IPS-20b (cell line): ENCODE data around the gene ERRFI1.

Experiments used
- H3K27ac ChIP-seq: one replicate; pipeline ENCODE4 v1.5.1; 2013; ENCODE audit warnings: low read length
- H3K27me3 ChIP-seq: 2 replicates; pipeline ENCODE4 v1.6.1; 2013; ENCODE audit warnings: mild to moderate bottlenecking, low read length, inconsistent platforms; ENCODE audit not compliant: insufficient read depth
- H3K36me3 ChIP-seq: 2 replicates; pipeline ENCODE4 v1.6.1; 2013; ENCODE audit warnings: low read depth, mild to moderate bottlenecking, inconsistent platforms, low read length, moderate library complexity; ENCODE audit not compliant: insufficient read depth
- H3K4me1 ChIP-seq: 2 replicates; pipeline ENCODE4 v1.6.1; 2013; ENCODE audit warnings: mild to moderate bottlenecking, control low read depth, inconsistent platforms, low read length, moderate library complexity; ENCODE audit not compliant: insufficient read depth
- H3K4me3 ChIP-seq: 2 replicates; pipeline ENCODE4 v1.5.1; 2013; ENCODE audit warnings: mild to moderate bottlenecking, low read length, inconsistent platforms
- H3K9ac ChIP-seq: 2 replicates; pipeline ENCODE4 v1.6.1; 2013; ENCODE audit warnings: low read depth, mild to moderate bottlenecking, inconsistent platforms, low read length, moderate library complexity
- H3K9me3 ChIP-seq: 2 replicates; pipeline ENCODE4 v1.6.1; 2013; ENCODE audit warnings: mild to moderate bottlenecking, low read depth, low read length, inconsistent platforms; ENCODE audit not compliant: insufficient read depth

Gene ERRFI1

DNA sequence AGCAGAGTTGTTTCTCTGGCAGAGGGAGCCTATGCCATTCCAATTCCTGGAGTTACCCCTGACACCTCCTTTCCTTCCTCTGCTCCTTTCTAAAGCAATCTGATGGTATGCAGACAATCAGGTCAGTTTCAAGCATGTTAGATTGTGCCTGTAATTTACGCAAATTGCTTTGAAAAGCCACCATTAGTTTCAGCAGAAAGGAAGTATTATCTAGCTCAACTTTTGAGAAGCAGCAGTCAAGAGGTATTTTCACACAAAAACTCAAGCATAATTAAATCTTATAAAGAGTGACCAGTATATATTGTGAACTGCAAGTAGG lies 2.2 kb downstream of the ERRFI1 start:
- H3K27me3 ChIP-seq = peaks cover 22% of the 10 kb centered on the region
- H3K27ac ChIP-seq = no peak overlapping the region
- peak overlapping the region; percentile 78 for H3K4me3 ChIP-seq
- peaks cover 56% of the 10 kb centered on the region for H3K4me1 ChIP-seq
- no peaks in the 10 kb centered on the region for H3K36me3 ChIP-seq
- H3K9me3 ChIP-seq = no peaks in the 10 kb centered on the region
- peak overlapping the region; percentile 55 for H3K9ac ChIP-seq

DNA sequence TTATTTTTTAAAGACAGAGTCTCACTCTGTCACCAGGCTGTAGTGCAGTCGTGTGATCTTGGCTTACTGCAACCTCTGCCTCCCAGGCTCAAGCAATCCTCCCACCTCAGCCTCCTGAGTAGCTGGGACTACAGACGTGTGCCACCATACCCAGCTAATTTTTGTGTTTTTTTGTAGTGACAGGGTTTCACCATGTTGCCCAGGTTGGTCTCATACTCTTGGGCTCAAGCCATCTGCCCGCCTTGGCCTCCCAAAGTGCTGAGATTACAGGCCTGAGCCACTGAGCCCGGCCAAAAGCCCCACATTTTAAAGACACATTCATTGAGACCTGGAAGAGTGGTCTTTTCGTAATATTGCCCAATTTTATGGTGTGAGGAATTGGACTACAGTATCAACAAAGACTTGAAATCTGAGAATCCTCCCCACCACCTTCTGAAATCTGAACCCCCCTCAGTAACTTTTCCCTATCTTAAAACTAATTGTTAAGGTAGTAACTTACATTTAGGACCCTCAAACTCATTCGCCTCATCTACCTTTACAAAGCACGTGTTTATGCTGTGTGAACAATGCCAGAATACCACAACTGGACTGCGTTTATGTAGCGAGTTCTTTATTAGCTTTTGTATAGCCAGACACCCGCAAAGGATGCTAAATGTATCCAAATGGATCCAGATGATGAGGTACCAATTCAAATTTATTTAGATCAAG lies 2.7 kb downstream of the ERRFI1 start:
- peak overlapping the region; percentile 78 for H3K4me3 ChIP-seq
- H3K36me3 ChIP-seq = no peaks in the 10 kb centered on the region
- H3K27me3 ChIP-seq = peaks cover 22% of the 10 kb centered on the region
- H3K9me3 ChIP-seq = no peaks in the 10 kb centered on the region
- no peak overlapping the region for H3K27ac ChIP-seq
- peaks cover 61% of the 10 kb centered on the region for H3K4me1 ChIP-seq
- H3K9ac ChIP-seq = peak overlapping the region; percentile 55; the same call in 1 of the 2 replicates

DNA sequence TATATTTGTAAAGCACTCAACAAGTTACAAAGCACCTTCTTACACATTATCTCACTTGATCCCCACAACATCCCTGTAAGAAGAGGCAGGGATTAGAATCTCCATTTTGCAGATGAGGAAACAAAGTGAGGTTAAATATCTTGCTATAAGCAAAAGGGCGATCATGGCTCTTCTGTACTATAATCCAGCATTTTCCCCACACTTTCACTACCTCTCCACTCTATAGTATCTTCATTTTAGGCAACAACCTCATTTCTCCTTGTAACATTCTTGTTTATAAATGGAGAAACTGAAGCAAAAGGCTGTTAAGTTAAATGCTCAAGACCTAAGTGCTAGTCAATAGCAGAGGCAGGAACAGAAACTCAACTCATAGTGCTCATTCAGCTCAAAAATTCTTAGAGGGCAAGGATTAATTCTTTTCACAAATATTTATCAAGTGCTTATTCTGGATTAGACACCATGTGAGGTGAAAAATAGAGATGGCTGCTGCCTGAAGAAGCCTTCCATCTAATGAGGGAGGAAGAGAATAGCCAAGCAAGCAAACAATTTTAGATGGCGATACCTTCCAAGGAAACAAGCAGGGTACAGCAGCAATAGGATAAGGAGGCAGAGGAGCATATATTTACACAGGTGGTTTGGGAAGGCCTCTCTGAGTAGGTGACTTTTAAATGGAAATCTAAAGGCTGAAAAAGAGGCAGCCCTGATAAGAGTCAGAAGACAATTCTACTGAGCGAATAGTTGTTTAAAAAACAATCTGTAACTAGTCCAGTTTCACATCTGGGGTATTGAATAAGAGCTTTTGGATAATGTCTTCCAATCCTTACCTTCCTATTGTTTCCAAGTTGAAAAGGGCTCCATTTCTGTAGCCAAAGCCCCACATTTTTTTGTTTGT lies 3.5 kb downstream of the ERRFI1 start:
- peak overlapping the region; percentile 46; the same call in 1 of the 2 replicates for H3K9ac ChIP-seq
- peaks cover 58% of the 10 kb centered on the region for H3K4me1 ChIP-seq
- no peak overlapping the region for H3K27ac ChIP-seq
- no peaks in the 10 kb centered on the region for H3K9me3 ChIP-seq
- H3K27me3 ChIP-seq = peaks cover 20% of the 10 kb centered on the region
- peak overlapping the region; percentile 40 for H3K4me3 ChIP-seq
- H3K36me3 ChIP-seq = no peaks in the 10 kb centered on the region

DNA sequence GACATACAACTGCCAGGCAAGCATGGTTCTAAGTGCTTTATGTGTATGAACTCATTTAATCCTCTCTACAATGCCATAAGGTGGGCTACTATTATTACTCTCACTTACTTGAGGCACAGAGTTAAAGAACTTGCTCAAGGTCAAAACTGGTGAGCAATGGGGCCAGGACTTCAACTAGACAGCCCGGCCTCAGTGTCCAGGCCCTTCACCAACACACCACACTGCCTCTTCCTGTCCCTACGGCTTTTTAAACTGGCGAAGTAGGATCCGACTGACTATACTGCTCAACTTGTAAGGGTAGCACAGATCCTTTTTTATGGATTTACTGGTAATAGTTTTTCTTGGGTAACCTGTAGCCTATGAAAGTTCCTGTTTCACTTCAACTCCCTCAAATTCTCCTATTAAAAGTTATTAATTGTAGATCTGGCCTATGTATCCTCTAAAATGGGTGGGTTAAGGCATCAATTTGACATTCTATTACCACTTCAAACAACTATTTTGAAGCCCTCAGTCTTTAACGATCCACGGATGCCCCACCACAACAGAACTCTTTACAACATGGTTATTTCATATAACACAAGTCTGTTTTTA lies 4.3 kb downstream of the ERRFI1 start:
- Histone ChIP-seq H3K27me3 (peaks cover 12% of the 10 kb centered on the region), H3K4me1 (peaks cover 57% of the 10 kb centered on the region), H3K9me3 (no peaks in the 10 kb centered on the region), H3K27ac (no peak overlapping the region), H3K36me3 (no peaks in the 10 kb centered on the region), H3K4me3 (peak overlapping the region; percentile 40; the same call in 1 of the 2 replicates), H3K9ac (peak overlapping the region; percentile 46; the same call in 1 of the 2 replicates)

- Histone ChIP-seq H3K27ac (no peak overlapping the region), H3K36me3 (no peaks in the 10 kb centered on the region), H3K4me3 (no peak overlapping the region), H3K9ac (no peak overlapping the region; the same call in 1 of the 2 replicates), H3K4me1 (peaks cover 72% of the 10 kb centered on the region), H3K27me3 (peaks cover 2% of the 10 kb centered on the region; the same call in 1 of the 2 replicates), H3K9me3 (no peaks in the 10 kb centered on the region)
These were observed 6.1 kb downstream of the ERRFI1 start for GRCh38 chr1:8020032-8020431.

DNA sequence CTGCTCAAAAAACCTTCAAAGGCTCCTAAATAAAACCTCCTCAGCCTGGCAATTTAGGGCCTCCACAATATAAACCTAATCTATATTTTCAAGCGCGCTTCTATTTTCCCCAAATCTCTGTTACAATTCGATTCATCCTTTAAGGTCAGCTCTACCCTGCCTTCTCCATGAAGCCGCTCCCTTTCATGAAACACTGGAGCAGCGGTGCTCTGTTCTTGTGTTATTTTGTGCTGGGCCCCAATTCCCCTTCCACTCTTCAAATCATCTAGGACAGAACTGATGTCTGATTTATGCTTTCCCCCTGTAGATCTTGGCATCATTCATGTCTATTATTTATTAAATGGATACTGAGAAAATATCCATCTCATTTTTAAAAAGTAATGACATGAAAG lies 6.9 kb downstream of the ERRFI1 start:
- Histone ChIP-seq H3K27me3 (no peaks in the 10 kb centered on the region), H3K36me3 (peaks cover 7% of the 10 kb centered on the region), H3K9ac (peak overlapping the region; percentile 21; the same call in 1 of the 2 replicates), H3K4me3 (peak overlapping the region; percentile 6; the same call in 1 of the 2 replicates), H3K4me1 (peaks cover 68% of the 10 kb centered on the region), H3K27ac (no peak overlapping the region), H3K9me3 (no peaks in the 10 kb centered on the region)

DNA sequence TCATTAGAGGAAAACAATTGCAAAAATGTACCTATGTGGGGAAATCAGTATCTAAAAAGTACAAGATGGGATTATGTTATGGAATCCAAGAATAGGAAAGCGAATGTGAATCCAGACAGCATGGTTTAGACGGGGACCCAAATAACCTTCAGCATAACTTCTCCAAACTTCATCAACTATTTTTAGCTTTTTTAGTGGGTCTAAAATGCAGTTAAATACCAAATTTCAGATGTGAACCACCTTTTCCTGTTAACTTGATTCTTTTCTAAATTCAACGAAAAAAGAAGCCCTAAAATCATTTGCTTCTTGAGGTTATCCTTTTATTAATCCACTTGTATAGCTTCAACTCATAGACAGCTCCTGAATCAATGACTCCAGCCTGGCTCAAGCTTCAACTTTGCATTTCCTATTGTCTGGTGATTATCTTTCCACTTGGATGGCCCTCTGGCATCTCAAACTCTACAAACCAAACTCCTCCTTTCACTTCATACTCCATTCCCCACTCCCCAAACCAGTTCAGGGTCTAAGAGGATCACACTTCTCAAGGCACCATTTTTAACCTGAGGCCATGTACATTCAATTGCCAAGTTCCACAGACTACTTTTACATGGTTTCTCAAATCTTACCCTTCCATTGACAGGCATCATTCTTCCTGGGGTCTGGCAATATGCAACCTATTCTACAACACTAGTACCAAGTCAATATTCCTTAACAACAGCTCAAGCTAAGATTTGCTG lies 7.4 kb downstream of the ERRFI1 start:
- Histone ChIP-seq H3K9ac (peak overlapping the region; percentile 21; the same call in 1 of the 2 replicates), H3K27me3 (no peaks in the 10 kb centered on the region), H3K36me3 (peaks cover 12% of the 10 kb centered on the region), H3K9me3 (no peaks in the 10 kb centered on the region), H3K4me1 (peaks cover 62% of the 10 kb centered on the region), H3K4me3 (peak overlapping the region; percentile 6; the same call in 1 of the 2 replicates), H3K27ac (no peak overlapping the region)

- Histone ChIP-seq H3K9me3 (no peaks in the 10 kb centered on the region), H3K27ac (peak overlapping the region; percentile 5), H3K4me3 (no peak overlapping the region), H3K36me3 (peaks cover 22% of the 10 kb centered on the region), H3K9ac (peak overlapping the region; percentile 14; the same call in 1 of the 2 replicates), H3K27me3 (no peaks in the 10 kb centered on the region), H3K4me1 (peaks cover 55% of the 10 kb centered on the region)
These were observed 8.5 kb downstream of the ERRFI1 start for GRCh38 chr1:8017495-8018197.

GRCh38 chr1:8016895-8017241 lies 9.2 kb downstream of the ERRFI1 start:
- Histone ChIP-seq H3K36me3 (peaks cover 30% of the 10 kb centered on the region), H3K27me3 (no peaks in the 10 kb centered on the region), H3K27ac (no peak overlapping the region), H3K9ac (no peak overlapping the region), H3K4me3 (no peak overlapping the region), H3K4me1 (peaks cover 48% of the 10 kb centered on the region), H3K9me3 (no peaks in the 10 kb centered on the region)

DNA sequence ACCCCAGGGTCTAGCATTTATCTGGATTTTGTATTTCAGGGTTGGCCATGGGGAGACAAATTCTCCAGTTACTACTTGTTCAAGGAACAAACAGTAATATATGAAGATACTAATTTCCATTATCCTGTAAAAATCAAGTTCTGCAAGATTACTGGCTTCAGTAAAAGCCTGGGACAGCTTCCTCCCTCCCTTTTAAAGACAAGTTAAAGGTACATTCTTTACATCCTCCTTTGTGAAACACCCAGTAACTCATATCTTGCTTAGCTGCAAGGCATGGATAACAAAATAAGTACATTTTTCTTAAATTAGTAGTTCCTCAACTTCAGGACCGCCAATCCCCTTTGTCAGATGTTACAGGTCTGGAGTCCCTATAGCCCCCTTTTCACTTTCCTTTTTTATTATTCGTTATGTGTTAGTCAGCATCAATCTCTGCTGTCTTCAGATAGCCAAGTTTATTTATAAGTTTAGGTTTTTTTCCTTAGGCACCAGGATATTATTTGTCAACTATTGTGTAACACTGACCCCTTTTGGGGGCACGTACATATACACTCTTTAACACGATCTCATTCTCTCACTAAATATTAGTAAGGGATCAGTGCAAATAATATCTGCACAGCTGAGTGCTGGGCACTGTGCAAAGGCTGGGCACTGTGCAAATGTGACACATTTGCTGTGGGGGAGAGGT lies 9.8 kb downstream of the ERRFI1 start:
- peaks cover 48% of the 10 kb centered on the region for H3K4me1 ChIP-seq

More for the DNA sequence above, 9.8 kb downstream of the ERRFI1 start:
- no peaks in the 10 kb centered on the region for H3K27me3 ChIP-seq
- no peak overlapping the region for H3K4me3 ChIP-seq
- H3K27ac ChIP-seq = no peak overlapping the region
- H3K36me3 ChIP-seq = peaks cover 35% of the 10 kb centered on the region
- H3K9me3 ChIP-seq = no peaks in the 10 kb centered on the region
- H3K9ac ChIP-seq = no peak overlapping the region
